Esophagus muscularis mucosa (tissue), 4 donors: ENCODE measurements around the gene TPSD1. TPM values are rescaled to one million over a fixed set of nuclear protein-coding genes. Genes with fewer than 3 reads are reported as not detected.

Experiments used
- DNase-seq: peaks from one replicate; pipeline ENCODE4 v3.0.0-alpha.2; 2017; ENCODE audit errors: extremely low spot score
- H3K27ac ChIP-seq, 4 donors: fragments of 200-600 bp; sonication (generic); replicated peaks in 1 of 4; 1 replicate in 3 of 4; 2 replicates in 1 of 4; pipeline ENCODE4 v1.5.1; 2016 to 2019; ENCODE audit warnings: mild to moderate bottlenecking in 1 of 4
- H3K27me3 ChIP-seq, 4 donors: fragments of 200-600 bp; sonication (generic); one replicate each; pipeline versions ENCODE4 v1.5.1 to v1.6.0; 2016 to 2019
- H3K36me3 ChIP-seq, 4 donors: fragments of 200-600 bp; sonication (generic); one replicate each; pipeline ENCODE4 v1.5.1; 2016 to 2019
- H3K4me1 ChIP-seq, 4 donors: fragments of 200-600 bp; sonication (generic); one replicate each; pipeline ENCODE4 v1.5.1; 2016 to 2019
- H3K4me3 ChIP-seq, 4 donors: fragments of 200-600 bp; sonication (generic); 1 replicate in 2 of 4; 2 replicates in 2 of 4; pipeline ENCODE4 v1.5.1; 2016 to 2019; ENCODE audit warnings: mild to moderate bottlenecking in 4 of 4, moderate library complexity in 1 of 4
- H3K9me3 ChIP-seq, 4 donors: fragments of 200-600 bp; sonication (generic); 1 replicate in 3 of 4; 2 replicates in 1 of 4; pipeline ENCODE4 v1.5.1; 2016 to 2019
- EP300 ChIP-seq: sonication (generic); formaldehyde crosslinking; IDR thresholded peaks from one replicate; pipeline ENCODE4 v1.6.1; 2017; ENCODE audit warnings: antibody characterized with exemption
- POLR2A ChIP-seq: fragments of 450-650 bp; IDR thresholded peaks from one replicate; pipeline ENCODE4 v1.6.1; 2017; ENCODE audit warnings: antibody characterized with exemption, moderate library complexity, mild to moderate bottlenecking, low read depth
- POLR2AphosphoS5 ChIP-seq, 2 donors: sonication (generic); formaldehyde crosslinking; IDR thresholded peaks; one replicate each; pipeline ENCODE4 v1.6.1; 2017; ENCODE audit warnings: antibody characterized with exemption in 2 of 2
- WGBS: methylation state at CpG from one replicate; pipeline ENCODE4 v1.1.5; 2018; 5-methylcytosine and 5-hydroxymethylcytosine counted together
- intact Hi-C: fragments of 100-400 bp; cut with DNase I; formaldehyde crosslinking; loops from one replicate; pipeline ENCODE4 v1.15.1; 2023
- total RNA-seq, 4 donors: library from RNA; depleted of rRNA; stranded (reverse); fragments of >200 nt; gene quantifications; one replicate each; pipeline versions ENCODE4 v1.1.0 to v1.2.1, GENCODE V29; 2016
- TF ChIP-seq, protein P1 (sequence below), 3 experiments: fragments of 200-600 bp in 2 of 3; fragments of 450-650 bp in 1 of 3; sonication (generic) in 2 of 3; IDR thresholded peaks; one replicate each; pipeline ENCODE4 v1.5.1; 2017 to 2019; ENCODE audit warnings: antibody characterized with exemption in 3 of 3, mild to moderate bottlenecking in 2 of 3, moderate library complexity in 1 of 3

TPSD1 gene
- total RNA-seq, 4 donors from 2014 or later = 1.7 to 5.3 (median 2.2) TPM

- intact Hi-C loops = no loop called here
- H3K36me3 ChIP-seq = no peaks in the 10 kb centered on the region
- TF ChIP-seq POLR2A = no peak
- TF ChIP-seq, protein P1, sequence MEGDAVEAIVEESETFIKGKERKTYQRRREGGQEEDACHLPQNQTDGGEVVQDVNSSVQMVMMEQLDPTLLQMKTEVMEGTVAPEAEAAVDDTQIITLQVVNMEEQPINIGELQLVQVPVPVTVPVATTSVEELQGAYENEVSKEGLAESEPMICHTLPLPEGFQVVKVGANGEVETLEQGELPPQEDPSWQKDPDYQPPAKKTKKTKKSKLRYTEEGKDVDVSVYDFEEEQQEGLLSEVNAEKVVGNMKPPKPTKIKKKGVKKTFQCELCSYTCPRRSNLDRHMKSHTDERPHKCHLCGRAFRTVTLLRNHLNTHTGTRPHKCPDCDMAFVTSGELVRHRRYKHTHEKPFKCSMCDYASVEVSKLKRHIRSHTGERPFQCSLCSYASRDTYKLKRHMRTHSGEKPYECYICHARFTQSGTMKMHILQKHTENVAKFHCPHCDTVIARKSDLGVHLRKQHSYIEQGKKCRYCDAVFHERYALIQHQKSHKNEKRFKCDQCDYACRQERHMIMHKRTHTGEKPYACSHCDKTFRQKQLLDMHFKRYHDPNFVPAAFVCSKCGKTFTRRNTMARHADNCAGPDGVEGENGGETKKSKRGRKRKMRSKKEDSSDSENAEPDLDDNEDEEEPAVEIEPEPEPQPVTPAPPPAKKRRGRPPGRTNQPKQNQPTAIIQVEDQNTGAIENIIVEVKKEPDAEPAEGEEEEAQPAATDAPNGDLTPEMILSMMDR (IDR thresholded peaks at IDR 0.05) = no peak
- TF ChIP-seq POLR2AphosphoS5 (IDR thresholded peaks at IDR 0.05) = no peak
- TF ChIP-seq EP300 = no peak
- no peaks in the 10 kb centered on the region for H3K9me3 ChIP-seq
- H3K27me3 ChIP-seq = peaks cover 0 to 73% (median 26%) of the 10 kb centered on the region in 4 donors
- peaks cover 0 to 9% (median 6%) of the 10 kb centered on the region in 4 donors for H3K4me1 ChIP-seq
- H3K4me3 ChIP-seq = no peak overlapping the region
- DNase-seq = no peak
- H3K27ac ChIP-seq = no peak overlapping the region
- WGBS = 80% methylated on average over 2 of the region's 9 CpGs
Observed at GRCh38 chr16:1262846-1263221, 7.0 kb downstream of the TPSD1 start.

DNA sequence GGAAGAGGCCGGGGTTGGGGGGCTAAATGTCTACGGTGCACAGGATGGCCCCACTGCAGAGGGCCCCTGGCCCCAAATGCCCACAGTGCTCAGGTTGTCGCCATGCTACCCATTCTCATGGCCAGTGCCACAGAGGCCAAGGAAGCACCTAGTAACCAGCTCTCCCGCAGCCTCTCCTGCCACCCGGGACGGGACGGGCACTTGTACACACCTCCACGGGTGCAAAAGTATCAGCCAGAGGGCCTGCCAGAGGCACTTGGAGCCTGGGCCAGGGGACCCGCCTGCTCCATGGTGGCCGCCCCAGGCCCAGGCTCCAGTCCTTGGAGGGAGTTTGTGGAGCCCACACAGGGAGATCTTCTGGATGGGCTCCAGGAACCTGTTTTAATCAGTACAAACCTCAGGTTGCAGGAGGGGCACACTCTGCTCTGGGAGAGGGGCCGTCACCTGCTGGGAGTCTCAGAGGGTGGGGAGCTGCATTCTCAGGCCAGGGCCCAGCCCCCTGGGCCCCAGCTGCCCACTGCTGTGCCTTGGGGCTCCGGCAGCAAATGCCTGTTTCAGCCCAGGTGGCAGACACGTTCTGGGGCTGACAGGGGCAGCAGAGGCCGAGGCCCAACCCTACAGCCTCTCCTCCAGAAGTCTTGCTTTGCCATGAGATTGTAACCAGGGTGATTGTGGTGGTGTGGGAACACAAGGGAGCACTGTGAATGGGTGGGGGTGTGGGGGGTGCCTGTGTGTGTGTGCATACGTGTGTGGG, 7.9 kb downstream of the TPSD1 start:
- no peak for DNase-seq
- intact Hi-C loops = no loop called here
- H3K4me1 ChIP-seq = peaks cover 0 to 8% (median 5%) of the 10 kb centered on the region in 4 donors
- TF ChIP-seq POLR2A (no peak), EP300 (no peak), POLR2AphosphoS5 (IDR thresholded peaks at IDR 0.05) (no peak)
- TF ChIP-seq, protein P1 (IDR thresholded peaks at IDR 0.05) = no peak
- H3K4me3 ChIP-seq = no peak overlapping the region
- WGBS = 58% methylated on average over 7 of the region's 15 CpGs
- no peak overlapping the region for H3K27ac ChIP-seq
- peaks cover 0 to 73% (median 26%) of the 10 kb centered on the region in 4 donors for H3K27me3 ChIP-seq
- H3K9me3 ChIP-seq = no peaks in the 10 kb centered on the region
- no peaks in the 10 kb centered on the region for H3K36me3 ChIP-seq

DNA sequence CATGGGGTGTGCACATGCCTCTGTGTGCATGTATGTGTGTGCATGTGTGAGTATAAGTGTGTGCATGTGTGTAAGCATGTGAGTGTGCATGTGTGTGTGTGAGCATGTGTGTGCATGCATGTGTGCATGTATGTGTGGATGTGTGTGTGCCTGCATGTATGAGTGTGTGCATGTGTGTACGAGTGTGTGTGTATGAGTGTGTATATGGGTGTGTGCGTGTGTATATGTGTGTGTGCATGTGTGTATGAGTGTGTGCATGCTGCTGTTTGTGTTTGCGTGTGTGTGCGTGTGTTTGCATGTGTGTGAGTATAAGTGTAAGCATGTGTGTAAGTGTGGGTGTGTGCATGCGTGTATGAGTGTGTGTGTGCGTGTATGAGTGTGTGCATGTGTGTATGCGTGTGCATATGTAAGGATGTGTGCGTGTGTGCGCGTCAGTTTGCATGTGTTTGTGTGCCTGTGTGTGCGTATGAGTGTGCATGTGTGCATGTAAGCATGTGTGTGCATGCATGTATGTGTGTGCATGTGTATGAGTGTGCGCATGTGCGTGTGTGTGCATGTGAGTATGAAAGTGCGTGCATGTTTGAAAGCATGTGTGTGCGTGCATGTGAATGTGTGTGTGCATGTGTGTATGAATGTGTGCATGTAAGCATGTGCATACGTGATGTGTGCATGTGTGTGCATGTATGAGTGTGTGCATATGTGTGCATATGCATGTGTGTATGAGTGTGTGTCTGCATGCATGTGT, 8.6 kb downstream of the TPSD1 start:
- 79% methylated on average over 16 of the region's 16 CpGs for WGBS
- TF ChIP-seq POLR2A (no peak), EP300 (no peak), POLR2AphosphoS5 (IDR thresholded peaks at IDR 0.05) (no peak)
- TF ChIP-seq, protein P1 (IDR thresholded peaks at IDR 0.05) = no peak
- peaks cover 0 to under 1% (median 0%) of the 10 kb centered on the region in 4 donors for H3K4me1 ChIP-seq
- H3K36me3 ChIP-seq = no peaks in the 10 kb centered on the region
- no peak overlapping the region for H3K27ac ChIP-seq
- no peak for DNase-seq
- H3K9me3 ChIP-seq = no peaks in the 10 kb centered on the region
- no peak overlapping the region for H3K4me3 ChIP-seq
- peaks cover 0 to 70% (median 20%) of the 10 kb centered on the region in 4 donors for H3K27me3 ChIP-seq
- intact Hi-C loops = no loop called here

GRCh38 chr16:1265090-1265630, 9.3 kb downstream of the TPSD1 start:
- H3K4me1 ChIP-seq = no peaks in the 10 kb centered on the region
- no peaks in the 10 kb centered on the region for H3K9me3 ChIP-seq
- no peak for DNase-seq
- H3K27me3 ChIP-seq = peaks cover 0 to 70% (median 14%) of the 10 kb centered on the region in 4 donors
- no peak overlapping the region for H3K4me3 ChIP-seq
- no peak overlapping the region for H3K27ac ChIP-seq
- WGBS = 75% methylated on average over 13 of the region's 13 CpGs
- TF ChIP-seq EP300 = no peak
- TF ChIP-seq POLR2AphosphoS5 (IDR thresholded peaks at IDR 0.05) = no peak
- TF ChIP-seq POLR2A = no peak
- TF ChIP-seq, protein P1 (IDR thresholded peaks at IDR 0.05) = no peak
- H3K36me3 ChIP-seq = no peaks in the 10 kb centered on the region
- intact Hi-C loops = no loop called here
